Small intestine (tissue), 7 donors: ENCODE measurements around the gene SLC25A53. TPM values are rescaled to one million over a fixed set of nuclear protein-coding genes. Genes with fewer than 3 reads are reported as not detected.
"Not testable (repeated sequence)": the region's sequence is repeated elsewhere in the genome, so short reads cannot be mapped to it uniquely, and the experiment has no call there.

Experiments
- DNase-seq, 2 donors: peaks; one replicate each; pipeline versions ENCODE4 v3.0.0 to v3.0.0-alpha.2; 2013
- FAIRE-seq: peaks from 2 replicates; lab custom pipeline; 2012; peaks lifted over from hg19 to GRCh38; lab: Jason Lieb, UNC
- H3K27ac ChIP-seq, 3 donors: one replicate each; pipeline ENCODE4 v1.5.1; 2013; ENCODE audit warnings: low read length in 2 of 3, mild to moderate bottlenecking in 2 of 3, control low read depth in 1 of 3, inconsistent platforms in 1 of 3, low read depth in 1 of 3, moderate library complexity in 1 of 3
- H3K27me3 ChIP-seq, 3 donors: one replicate each; pipeline ENCODE4 v1.6.1; 2013; ENCODE audit warnings: low read length in 3 of 3, inconsistent platforms in 1 of 3; ENCODE audit not compliant: control insufficient read depth in 3 of 3, insufficient read depth in 3 of 3
- H3K36me3 ChIP-seq, 3 donors: one replicate each; pipeline ENCODE4 v1.6.1; 2013; ENCODE audit warnings: low read length in 3 of 3, inconsistent platforms in 1 of 3, low read depth in 1 of 3, mild to moderate bottlenecking in 1 of 3, moderate library complexity in 1 of 3; ENCODE audit not compliant: control insufficient read depth in 3 of 3, insufficient read depth in 2 of 3
- H3K4me1 ChIP-seq, 3 donors: one replicate each; pipeline ENCODE4 v1.6.1; 2013; ENCODE audit warnings: low read length in 2 of 3, inconsistent platforms in 1 of 3, low read depth in 1 of 3, mild to moderate bottlenecking in 1 of 3, moderate library complexity in 1 of 3; ENCODE audit not compliant: control insufficient read depth in 3 of 3, insufficient read depth in 2 of 3
- H3K4me3 ChIP-seq, 3 donors: one replicate each; pipeline ENCODE4 v1.5.1; 2013; ENCODE audit warnings: low read length in 3 of 3, control low read depth in 1 of 3, inconsistent platforms in 1 of 3, low read depth in 1 of 3, mild to moderate bottlenecking in 1 of 3, moderate library complexity in 1 of 3
- H3K9me3 ChIP-seq, 2 donors: one replicate each; pipeline ENCODE4 v1.6.1; 2013; ENCODE audit warnings: low read depth in 1 of 2, low read length in 1 of 2; ENCODE audit not compliant: control insufficient read depth in 2 of 2, insufficient read depth in 1 of 2
- WGBS, 3 donors: extraction: QIAGEN DNeasy Blood & Tissue Kit; methylation state at CpG; one replicate each; pipeline ENCODE4 v1.1.7; 2013; 5-methylcytosine and 5-hydroxymethylcytosine counted together
- polyA plus RNA-seq, 4 donors: library from polyadenylated mRNA; stranded (reverse) in 3 of 4; unstranded in 1 of 4; fragments of 200-250 nt in 3 of 4; fragments of 120-200 nt in 1 of 4; gene quantifications; one replicate each; pipeline versions ENCODE4 v1.2.1 to v1.2.3, GENCODE V29; 2013
- donor health status: healthy with polysubstance abuse.
- donor health status: control.
- donor health status: control.
- donor health status: Bipolar disorder and iron deficiency.
- donor health status: healthy.

SLC25A53 gene
- polyA plus RNA-seq, 4 donors, result 2.2 to 9.4 (median 7.7) TPM

GRCh38 chrX:104118765-104119164, 38.0 kb downstream of the SLC25A53 start:
- FAIRE-seq (no peak), DNase-seq (no peak)
- no peaks in the 10 kb centered on the region for H3K9me3 ChIP-seq
- WGBS, 3 donors, result 63 to 100% (median 95%) methylated on average over 1 of the region's 1 CpG
- no peak overlapping the region for H3K27ac ChIP-seq
- no peak overlapping the region for H3K4me3 ChIP-seq
- H3K27me3 ChIP-seq, result no peaks in the 10 kb centered on the region
- no peaks in the 10 kb centered on the region for H3K4me1 ChIP-seq
- no peaks in the 10 kb centered on the region for H3K36me3 ChIP-seq

- Histone ChIP-seq H3K4me3 (no peak overlapping the region), H3K9me3 (no peaks in the 10 kb centered on the region), H3K4me1 (no peaks in the 10 kb centered on the region), H3K27ac (no peak overlapping the region), H3K36me3 (no peaks in the 10 kb centered on the region), H3K27me3 (peaks cover 0 to 2% (median 0%) of the 10 kb centered on the region in 3 donors)
- DNase-seq, result no peak
- FAIRE-seq, result no peak
These were observed 39.0 kb downstream of the SLC25A53 start for GRCh38 chrX:104117759-104118158.

- no peak for FAIRE-seq
- H3K4me3 ChIP-seq, result peak overlapping the region in 2 of 3 donors; percentile 50 to 51
- WGBS, 3 donors, result 6 to 33% (median 6%) methylated on average over 20 to 24 of the region's 24 CpGs
These were observed 43.4 kb downstream of the SLC25A53 start for GRCh38 chrX:104113222-104113965.

GRCh38 chrX:104112326-104112951, 44.4 kb downstream of the SLC25A53 start, which contains the start of gene ZCCHC18:
TSS of gene ZCCHC18 (plus strand) at chrX:104112523. CDS start at chrX:104114112, 1,589 bp downstream.
- H3K4me3 ChIP-seq, result peak within 1 kb of the TSS; percentile 36 to 51 (median 50)
- 0 to 28% (median 13%) methylated on average over 49 to 67 of the region's 67 CpGs for WGBS, 3 donors
- no peaks in the 10 kb centered on the region for H3K36me3 ChIP-seq
- H3K27me3 ChIP-seq, result peaks cover 0 to 13% (median 0%) of the 10 kb centered on the region in 3 donors
- peak in 1 of 2 donors; percentile 48 for DNase-seq
- FAIRE-seq, result no peak
- H3K27ac ChIP-seq, result peak within 1 kb of the TSS; percentile 0 to 89 (median 68)
- H3K4me1 ChIP-seq, result no peaks in the 10 kb centered on the region
- H3K9me3 ChIP-seq, result no peaks in the 10 kb centered on the region

More at GRCh38 chrX:104113222-104113965, 43.4 kb downstream of the SLC25A53 start:
- Histone ChIP-seq H3K27ac (peak overlapping the region in 1 of 3 donors; percentile 38), H3K4me1 (no peaks in the 10 kb centered on the region), H3K9me3 (no peaks in the 10 kb centered on the region), H3K27me3 (peaks cover 0 to 13% (median 0%) of the 10 kb centered on the region in 3 donors), H3K36me3 (no peaks in the 10 kb centered on the region)
- DNase-seq, result peak; percentile 49 to 52

- peak overlapping the region in 1 of 3 donors; percentile 6 for H3K4me3 ChIP-seq
- H3K36me3 ChIP-seq, H3K4me1 ChIP-seq, DNase-seq, H3K9me3 ChIP-seq, FAIRE-seq: not testable (repeated sequence)
- H3K27me3 ChIP-seq, result peaks cover 0 to 13% (median 0%) of the 10 kb centered on the region in 3 donors
- peak overlapping the region in 2 of 3 donors; percentile 53 to 81 for H3K27ac ChIP-seq
- 45 to 65% (median 63%) methylated on average over 6 of the region's 6 CpGs for WGBS, 3 donors
These were observed 46.1 kb downstream of the SLC25A53 start for GRCh38 chrX:104110491-104111240.

- Histone ChIP-seq H3K27ac (no peak overlapping the region), H3K9me3 (no peaks in the 10 kb centered on the region), H3K36me3 (no peaks in the 10 kb centered on the region), H3K27me3 (peaks cover 0 to 13% (median 0%) of the 10 kb centered on the region in 3 donors), H3K4me1 (no peaks in the 10 kb centered on the region), H3K4me3 (no peak overlapping the region)
- 63 to 89% (median 82%) methylated on average over 1 of the region's 1 CpG for WGBS, 3 donors
- no peak for FAIRE-seq
- peak in 1 of 2 donors; percentile 22 for DNase-seq
These were observed 47.9 kb downstream of the SLC25A53 start for GRCh38 chrX:104108955-104109354.

- no peaks in the 10 kb centered on the region for H3K36me3 ChIP-seq
- WGBS, 3 donors, result 67 to 75% (median 68%) methylated on average over 11 of the region's 11 CpGs
These were observed 51.2 kb downstream of the SLC25A53 start for GRCh38 chrX:104105330-104106262.

More at GRCh38 chrX:104105330-104106262, 51.2 kb downstream of the SLC25A53 start:
- H3K27me3 ChIP-seq, result no peaks in the 10 kb centered on the region
- no peak overlapping the region for H3K27ac ChIP-seq
- no peaks in the 10 kb centered on the region for H3K9me3 ChIP-seq
- H3K4me1 ChIP-seq, result no peaks in the 10 kb centered on the region
- no peak for FAIRE-seq
- no peak overlapping the region for H3K4me3 ChIP-seq
- no peak for DNase-seq
